HEK293 (cell line): ENCODE measurements around the gene RETN.
A peak's percentile ranks its signal among the peaks of the same experiment; 100 is the strongest.

ENCODE experiments used
- CTCF ChIP-seq: fragments of 450-650 bp; formaldehyde crosslinking; IDR thresholded peaks from 2 replicates; pipeline ENCODE4 v1.5.1; 2016; ENCODE audit warnings: missing biosample characterization, missing genetic modification characterization
- ELK4 ChIP-seq: IDR thresholded peaks from 2 replicates; pipeline ENCODE4 v1.6.1; 2011; ENCODE audit warnings: mild to moderate bottlenecking, low read depth, low read length, borderline replicate concordance
- GLIS1 ChIP-seq: fragments of 450-650 bp; formaldehyde crosslinking; IDR thresholded peaks from 2 replicates; pipeline ENCODE4 v1.5.1; 2016; ENCODE audit warnings: missing biosample characterization, missing genetic modification characterization
- HOXC10 ChIP-seq: sonication (generic); formaldehyde crosslinking; IDR thresholded peaks from 2 replicates; pipeline ENCODE4 v1.8.1; 2023; ENCODE audit warnings: mild to moderate bottlenecking, missing genetic modification reagents
- KLF1 ChIP-seq: fragments of 450-650 bp; formaldehyde crosslinking; IDR thresholded peaks from 2 replicates; pipeline ENCODE4 v1.5.1; 2016; ENCODE audit warnings: missing biosample characterization, missing genetic modification characterization
- KLF16 ChIP-seq: fragments of 450-650 bp; formaldehyde crosslinking; IDR thresholded peaks from 2 replicates; pipeline ENCODE4 v1.5.1; 2017; ENCODE audit warnings: missing biosample characterization, missing genetic modification characterization
- MEIS1 ChIP-seq: sonication (generic); formaldehyde crosslinking; IDR thresholded peaks from 2 replicates; pipeline ENCODE4 v1.8.1; 2022; ENCODE audit warnings: missing genetic modification reagents, mild to moderate bottlenecking, borderline replicate concordance
- OVOL3 ChIP-seq: fragments of 450-650 bp; formaldehyde crosslinking; IDR thresholded peaks from 2 replicates; pipeline ENCODE4 v1.5.1; 2016; ENCODE audit warnings: missing biosample characterization, missing genetic modification characterization
- PATZ1 ChIP-seq: fragments of 450-650 bp; formaldehyde crosslinking; IDR thresholded peaks from 2 replicates; pipeline ENCODE4 v1.5.1; 2016; ENCODE audit warnings: missing biosample characterization, missing genetic modification characterization
- SP3 ChIP-seq: fragments of 450-650 bp; formaldehyde crosslinking; IDR thresholded peaks from 2 replicates; pipeline ENCODE4 v1.5.1; 2016; ENCODE audit warnings: missing biosample characterization, missing genetic modification characterization
- TCF7L2 ChIP-seq: IDR thresholded peaks from 2 replicates; pipeline ENCODE4 v1.6.1; 2011; ENCODE audit warnings: low read depth, mild to moderate bottlenecking, inconsistent platforms, low read length, moderate library complexity, borderline replicate concordance
- YY1 ChIP-seq: fragments of 450-650 bp; formaldehyde crosslinking; IDR thresholded peaks from 2 replicates; pipeline ENCODE4 v1.5.1; 2018; ENCODE audit warnings: missing biosample characterization, missing genetic modification characterization
- YY2 ChIP-seq: fragments of 450-650 bp; formaldehyde crosslinking; IDR thresholded peaks from 2 replicates; pipeline ENCODE4 v1.5.1; 2016; ENCODE audit warnings: missing biosample characterization, missing genetic modification characterization
- ZBTB44 ChIP-seq: fragments of 450-650 bp; IDR thresholded peaks from 2 replicates; pipeline ENCODE4 v1.5.1; 2018; ENCODE audit warnings: missing biosample characterization, mild to moderate bottlenecking, missing genetic modification characterization
- ZBTB48 ChIP-seq: fragments of 450-650 bp; formaldehyde crosslinking; IDR thresholded peaks from 2 replicates; pipeline ENCODE4 v1.5.1; 2016; ENCODE audit warnings: missing biosample characterization, missing genetic modification characterization
- ZBTB7A ChIP-seq: fragments of 450-650 bp; formaldehyde crosslinking; IDR thresholded peaks from 2 replicates; pipeline ENCODE4 v1.5.1; 2016; ENCODE audit warnings: low read depth, missing biosample characterization, missing genetic modification characterization
- ZFHX2 ChIP-seq: fragments of 450-650 bp; formaldehyde crosslinking; conservative IDR thresholded peaks from 2 replicates; pipeline ENCODE4 v1.5.1; 2016; ENCODE audit warnings: missing biosample characterization, missing genetic modification characterization
- ZFP37 ChIP-seq: fragments of 450-650 bp; formaldehyde crosslinking; IDR thresholded peaks from 2 replicates; pipeline ENCODE4 v1.5.1; 2016; ENCODE audit warnings: missing biosample characterization, missing genetic modification characterization
- ZNF10 ChIP-seq: fragments of 450-650 bp; formaldehyde crosslinking; IDR thresholded peaks from 2 replicates; pipeline ENCODE4 v1.5.1; 2017; ENCODE audit warnings: missing biosample characterization, missing genetic modification characterization
- ZNF148 ChIP-seq: fragments of 450-650 bp; formaldehyde crosslinking; IDR thresholded peaks from 2 replicates; pipeline ENCODE4 v1.5.0; 2017; ENCODE audit warnings: missing biosample characterization, missing genetic modification characterization, borderline replicate concordance
- ZNF18 ChIP-seq: fragments of 450-650 bp; formaldehyde crosslinking; IDR thresholded peaks from 2 replicates; pipeline ENCODE4 v1.5.1; 2016; ENCODE audit warnings: missing biosample characterization, missing genetic modification characterization
- ZNF335 ChIP-seq: fragments of 450-650 bp; formaldehyde crosslinking; conservative IDR thresholded peaks from 2 replicates; pipeline ENCODE4 v1.5.1; 2016; ENCODE audit warnings: missing biosample characterization, missing genetic modification characterization
- ZNF530 ChIP-seq: fragments of 450-650 bp; formaldehyde crosslinking; IDR thresholded peaks from 2 replicates; pipeline ENCODE4 v1.5.1; 2016; ENCODE audit warnings: low read depth, missing biosample characterization, missing genetic modification characterization
- ZNF549 ChIP-seq: fragments of 450-650 bp; IDR thresholded peaks from 2 replicates; pipeline ENCODE4 v1.5.1; 2018; ENCODE audit warnings: missing biosample characterization, missing genetic modification characterization, mild to moderate bottlenecking, inconsistent platforms, moderate library complexity
- ZNF596 ChIP-seq: fragments of 450-650 bp; IDR thresholded peaks from 2 replicates; pipeline ENCODE4 v1.5.0; 2018; ENCODE audit warnings: missing biosample characterization, mild to moderate bottlenecking, missing genetic modification characterization, moderate library complexity
- ZNF624 ChIP-seq: fragments of 450-650 bp; formaldehyde crosslinking; IDR thresholded peaks from 2 replicates; pipeline ENCODE4 v1.5.1; 2017; ENCODE audit warnings: missing biosample characterization, missing genetic modification characterization
- ZNF785 ChIP-seq: fragments of 450-650 bp; formaldehyde crosslinking; IDR thresholded peaks from 2 replicates; pipeline ENCODE4 v1.5.1; 2016; ENCODE audit warnings: missing biosample characterization, missing genetic modification characterization
- ZSCAN4 ChIP-seq: fragments of 450-650 bp; formaldehyde crosslinking; IDR thresholded peaks from 2 replicates; pipeline ENCODE4 v1.5.1; 2017; ENCODE audit warnings: missing biosample characterization, missing genetic modification characterization

RETN gene

GRCh38 chr19:7680606-7681339, 11.9 kb downstream of the RETN start, which contains the start of gene TRAPPC5 (continued):
- TF ChIP-seq ZNF148 (tag by site-specific recombination) (no peak), ZBTB48 (tag by site-specific recombination) (0 out of 2 replicates have a peak, but pooled peaks have one; percentile 36), PATZ1 (tag by site-specific recombination) (peak; percentile 72; the same call in 1 of the 2 replicates), MEIS1 (CRISPR knock-in tag) (no peak), ZNF530 (tag by site-specific recombination) (no peak), ZFHX2 (peak; percentile 82), ZNF18 (tag by site-specific recombination) (no peak), TCF7L2 (peak; percentile 44; the same call in 1 of the 2 replicates), CTCF (tag by site-specific recombination) (peak; percentile 75), HOXC10 (CRISPR knock-in tag) (no peak), ZFP37 (tag by site-specific recombination) (no peak), ZNF624 (no peak), ZNF785 (tag by site-specific recombination) (peak; percentile 53; the same call in 1 of the 2 replicates), KLF16 (tag by site-specific recombination) (no peak; the same call in 1 of the 2 replicates), ELK4 (no peak), YY2 (tag by site-specific recombination) (no peak), KLF1 (no peak), SP3 (tag by site-specific recombination) (peak; percentile 38; the same call in 1 of the 2 replicates), ZBTB7A (peak; percentile 83; the same call in 1 of the 2 replicates), YY1 (tag by site-specific recombination) (peak; percentile 81), GLIS1 (tag by site-specific recombination) (peak; percentile 9; the same call in 1 of the 2 replicates), ZSCAN4 (tag by site-specific recombination) (no peak), ZBTB44 (tag by site-specific recombination) (0 out of 2 replicates have a peak, but pooled peaks have one; percentile 5), ZNF10 (tag by site-specific recombination) (0 out of 2 replicates have a peak, but pooled peaks have one; percentile 19), OVOL3 (tag by site-specific recombination) (no peak), ZNF596 (tag by site-specific recombination) (peak; percentile 62; the same call in 1 of the 2 replicates), ZNF335 (tag by site-specific recombination) (peak; percentile 51; the same call in 1 of the 2 replicates), ZNF549 (tag by site-specific recombination) (no peak)
